SK-N-MC (cell line): Measurements from ENCODE around the gene ACOT2.

Experiments
- EZH2 ChIP-seq: fragments of 200-600 bp; sonication (generic); IDR thresholded peaks from one replicate; pipeline ENCODE4 v1.6.1; 2017; ENCODE audit warnings: antibody characterized with exemption
- POLR2AphosphoS5 ChIP-seq: IDR thresholded peaks from 2 replicates; pipeline ENCODE4 v1.6.1; 2012; ENCODE audit warnings: mild to moderate bottlenecking, low read depth, low read length, borderline replicate concordance

GRCh38 chr14:73620268-73620667 lies 51.3 kb downstream of the ACOT2 start:
- TF ChIP-seq EZH2 (no peak), POLR2AphosphoS5 (no peak)
